Stimulated activated CD8-positive, alpha-beta memory T cell treated with anti-CD3 and anti-CD28 coated beads, Interleukin-4, amount 100 ng/mL, for 1 hour (primary cell): ENCODE results near the gene CMSS1.

ENCODE experiments used
- DNase-seq, 2 donors: peaks; one replicate each; pipeline ENCODE4 v3.0.0-alpha.2; 2020; ENCODE audit warnings: low read depth in 2 of 2, low spot score in 1 of 2

The CMSS1 gene

DNA sequence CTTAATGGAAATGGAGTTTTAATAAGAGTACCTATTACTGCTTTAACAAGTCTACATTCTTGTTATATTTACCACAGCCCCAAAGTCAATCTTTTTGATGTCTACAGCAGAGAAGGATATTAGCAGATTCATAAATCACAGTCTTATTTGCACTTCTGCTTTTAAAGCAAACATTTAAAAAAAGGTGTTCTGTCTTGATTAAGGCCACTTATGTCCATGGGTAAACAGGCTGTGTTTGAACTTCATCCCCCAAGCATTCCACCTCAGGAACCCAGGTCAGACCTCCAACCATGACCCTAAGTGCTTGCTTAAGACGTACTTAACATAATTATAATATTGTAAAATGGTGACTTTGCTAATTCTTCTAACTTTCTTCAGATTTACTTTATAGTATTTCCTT is 113.4 kb downstream of the CMSS1 start:
- DNase-seq, result no peak

DNA sequence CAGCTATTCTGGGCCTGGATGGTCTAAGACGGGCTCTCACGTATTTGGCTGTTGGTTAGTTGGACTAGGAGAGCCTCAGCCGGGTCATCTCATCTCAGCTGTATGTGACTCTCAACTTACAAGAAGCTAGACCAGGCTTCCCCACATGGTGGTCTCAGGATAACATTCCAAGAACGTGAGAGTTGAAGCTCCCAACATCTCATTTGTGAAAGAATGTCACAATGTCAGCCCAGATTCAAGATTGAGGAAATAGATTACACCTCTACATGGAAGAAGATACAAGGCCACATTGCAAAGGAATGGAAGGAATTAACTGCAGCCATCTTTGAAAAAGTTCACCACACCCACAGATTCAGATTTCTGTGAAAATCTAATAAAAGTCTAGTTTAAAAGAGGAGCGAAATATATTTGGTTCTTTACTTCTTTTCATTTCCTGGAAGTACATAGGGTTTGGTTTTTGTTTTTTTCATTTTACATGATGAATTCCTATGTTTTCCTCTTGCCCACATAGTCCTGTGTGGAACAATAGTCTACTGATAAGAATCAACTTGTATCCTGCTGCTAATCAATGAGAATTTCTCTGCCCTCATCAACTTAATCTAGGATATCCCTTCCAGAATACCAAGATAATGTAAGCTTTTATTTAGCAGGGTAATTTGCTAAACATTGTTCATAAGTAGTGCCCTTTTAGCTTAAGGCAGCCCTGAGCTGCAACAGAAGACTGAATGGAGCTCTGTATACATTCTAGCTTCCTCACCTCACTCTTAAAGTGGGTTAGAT is 116.5 kb downstream of the CMSS1 start:
- DNase-seq, result no peak

DNA sequence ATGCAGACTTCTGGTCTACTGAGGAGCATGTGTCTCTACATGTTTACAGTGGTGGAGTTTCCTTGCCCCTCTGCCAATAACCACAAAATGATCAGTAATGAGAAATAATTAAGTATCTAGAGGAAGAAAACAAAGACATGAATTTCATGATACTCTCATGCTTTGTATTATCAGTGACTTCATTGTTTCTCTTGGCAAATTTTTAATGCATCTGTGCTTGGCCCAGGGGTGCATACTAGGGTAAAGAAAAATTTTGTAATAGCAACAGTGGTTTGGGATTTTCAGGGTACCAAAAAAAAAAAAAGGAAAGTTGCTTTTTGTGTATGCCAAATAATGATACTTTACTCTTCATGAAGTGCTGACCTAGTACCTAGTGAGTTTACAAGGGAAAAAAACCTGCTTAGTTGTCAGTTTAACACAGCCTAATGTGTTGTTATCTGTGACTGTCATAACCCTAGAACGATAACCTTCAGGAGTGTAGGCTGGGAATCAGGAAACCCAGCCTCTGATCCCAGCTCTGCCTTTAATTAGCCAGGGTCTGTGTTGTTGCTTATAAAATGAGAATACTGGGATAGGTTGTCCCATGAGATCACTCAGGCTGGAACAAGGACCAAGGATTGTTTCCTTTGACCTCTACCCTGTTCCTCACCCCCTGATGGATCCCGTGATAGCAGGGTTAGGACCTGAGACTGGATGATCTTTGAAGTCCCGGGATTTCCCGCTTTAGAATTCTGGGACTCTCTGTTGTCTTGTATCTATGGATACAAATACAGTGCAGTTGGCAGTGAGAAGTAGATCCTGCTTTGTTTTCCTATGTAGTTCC is 117.5 kb downstream of the CMSS1 start:
- no peak for DNase-seq

DNA sequence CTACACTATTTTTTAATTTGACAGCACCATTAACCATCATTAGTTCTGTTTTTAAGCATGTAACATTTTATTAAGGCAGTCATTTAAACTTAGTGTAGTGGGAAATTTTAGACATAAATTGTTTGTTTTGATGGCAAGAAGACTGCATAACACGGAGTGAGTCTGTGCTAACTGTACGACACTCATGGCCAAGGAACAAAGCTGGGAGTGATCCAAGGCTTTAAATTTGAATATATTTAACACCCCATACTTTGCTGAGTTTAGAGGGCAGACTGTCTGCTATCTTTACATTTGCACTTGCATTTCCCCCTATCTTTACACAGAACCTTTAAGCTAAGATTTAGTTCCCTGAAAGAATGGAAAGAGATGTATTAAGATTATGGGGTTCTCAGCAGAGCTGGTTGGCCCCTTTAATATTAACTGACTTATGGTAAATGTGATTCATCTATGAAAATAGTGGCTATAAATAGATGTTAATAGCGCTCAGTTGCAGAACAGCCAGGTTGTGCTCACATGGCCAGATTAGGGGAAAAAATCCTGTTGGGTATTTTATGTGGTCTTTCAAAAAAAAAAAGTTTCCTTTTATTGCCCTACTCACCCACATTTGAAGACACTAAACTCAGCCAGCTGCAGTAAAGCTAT is 120.7 kb downstream of the CMSS1 start:
- DNase-seq, result no peak

DNA sequence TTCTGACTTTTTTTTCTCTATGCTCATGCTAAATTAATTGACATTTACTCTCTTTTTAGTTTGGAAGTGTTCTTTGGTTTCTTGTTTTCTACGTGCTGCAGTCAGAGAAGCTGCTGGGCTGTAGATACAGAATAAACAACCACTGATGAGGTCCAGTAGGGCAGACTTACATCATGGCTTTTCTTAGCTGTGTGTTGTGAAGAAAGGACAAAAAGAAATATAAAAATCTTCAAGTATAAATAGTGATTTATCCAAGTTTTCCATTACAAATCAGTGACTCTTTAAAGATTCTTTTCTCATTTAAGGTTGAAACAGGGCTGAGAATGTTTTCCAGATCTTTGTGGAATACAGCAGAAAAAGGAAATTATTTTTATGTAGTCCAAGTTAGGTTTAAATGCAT is 122.2 kb downstream of the CMSS1 start:
- DNase-seq, result no peak

DNA sequence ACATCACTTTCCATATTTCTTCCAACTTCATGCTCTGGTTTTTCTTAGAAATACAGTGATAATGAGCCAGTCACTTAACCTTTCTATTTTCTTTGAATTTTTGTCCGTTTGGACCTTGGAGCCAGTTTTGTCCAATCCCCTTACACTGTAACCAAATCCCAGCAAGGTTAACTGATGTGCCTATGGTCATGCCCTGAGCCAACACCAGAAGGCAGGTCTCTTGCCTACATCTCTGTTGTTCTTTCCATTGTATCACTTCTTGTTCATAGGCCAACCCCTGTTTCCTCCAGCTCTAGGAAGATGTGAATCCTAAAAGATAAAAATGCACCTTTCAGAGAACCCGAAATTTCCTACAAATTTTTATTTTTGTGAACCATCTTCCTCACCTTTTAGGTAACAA is 122.7 kb downstream of the CMSS1 start:
- no peak for DNase-seq

DNA sequence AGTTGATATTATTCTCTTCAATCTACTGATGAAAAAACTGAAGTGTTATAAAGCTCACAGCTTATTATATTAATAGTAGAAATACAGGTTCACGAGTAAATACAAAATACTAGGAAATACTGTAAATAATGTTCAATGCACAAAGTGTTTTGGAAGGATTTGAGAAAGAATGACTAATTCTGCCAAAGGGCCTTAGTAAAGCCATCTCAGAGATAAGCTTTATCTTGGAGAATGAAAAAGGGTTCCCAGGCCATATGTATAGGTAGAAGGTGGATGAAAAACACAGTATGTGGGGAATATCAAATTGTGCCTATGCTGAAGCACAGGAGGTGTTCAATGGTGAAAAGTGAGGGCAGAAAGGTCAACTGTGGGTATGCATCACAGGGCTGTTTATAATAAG is 123.5 kb downstream of the CMSS1 start:
- DNase-seq, result no peak

DNA sequence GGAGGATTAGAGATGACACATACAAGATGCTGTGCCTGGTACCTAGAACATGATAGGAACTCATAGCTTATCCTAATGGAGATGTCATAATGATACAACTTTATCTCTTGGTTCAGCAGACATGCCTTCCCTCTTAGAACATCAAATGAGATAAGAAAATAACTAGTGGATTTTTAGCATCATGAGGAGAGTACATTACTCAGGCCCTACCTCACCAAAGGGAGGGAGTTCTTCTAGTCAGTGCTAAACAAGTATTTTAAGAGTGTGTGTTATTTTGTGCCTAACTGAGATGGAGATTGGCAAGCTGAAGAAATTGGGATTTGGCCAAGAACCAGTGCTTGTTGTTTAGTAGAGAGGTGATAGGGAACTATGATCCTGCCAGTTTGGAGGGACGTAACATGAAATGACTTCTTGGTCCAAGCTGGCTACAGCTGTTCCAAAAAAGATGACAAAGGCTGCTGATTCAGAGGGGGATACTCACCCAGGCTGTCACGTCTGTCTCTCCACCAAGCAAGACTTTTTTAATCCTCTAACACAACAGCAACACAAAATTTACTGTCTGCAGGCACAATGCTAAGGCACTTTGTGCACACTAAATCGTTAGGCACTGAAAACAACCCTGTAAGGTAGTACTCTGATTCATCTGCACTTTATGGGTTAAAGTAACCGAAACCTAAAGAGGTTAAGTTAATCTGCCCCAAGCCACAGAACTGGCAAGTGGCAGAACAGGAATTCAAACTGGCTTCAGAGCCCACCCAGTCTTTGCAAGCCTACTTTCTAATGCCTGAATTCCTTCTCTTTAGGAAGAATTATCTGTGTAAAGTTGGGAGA is 126.5 kb downstream of the CMSS1 start:
- DNase-seq, result no peak

DNA sequence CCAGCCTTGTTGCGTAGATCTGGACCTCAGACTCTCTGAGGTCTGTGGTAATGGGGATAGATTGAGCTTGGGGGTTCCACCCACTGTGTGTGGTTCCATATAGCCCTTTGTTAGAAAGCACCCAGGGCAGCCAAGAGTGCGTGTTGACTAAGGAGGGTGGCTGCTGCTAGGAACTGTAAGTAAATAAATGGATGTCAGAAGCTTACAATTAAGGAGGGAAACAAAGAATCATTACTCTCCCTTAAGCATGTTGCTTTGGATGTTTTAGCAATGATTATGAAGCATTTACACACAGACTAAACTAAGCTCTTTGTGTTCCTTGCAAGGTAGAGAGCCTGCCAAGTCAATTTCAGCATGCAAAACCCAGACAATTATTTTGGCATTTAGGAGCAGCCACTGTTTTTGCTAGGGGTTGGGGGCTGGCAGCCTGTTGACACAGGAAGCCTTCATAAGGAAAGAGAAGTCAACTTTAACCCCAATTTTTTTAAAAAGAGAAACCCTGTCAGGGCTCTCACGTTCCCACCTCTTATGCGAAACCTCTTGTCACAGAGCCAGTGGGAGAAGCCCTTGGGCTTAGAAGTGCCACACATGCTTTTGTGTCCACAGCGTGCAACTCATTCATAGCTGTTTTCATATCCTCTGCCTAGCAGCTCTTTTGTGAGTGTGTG is 127.8 kb downstream of the CMSS1 start:
- no peak for DNase-seq

DNA sequence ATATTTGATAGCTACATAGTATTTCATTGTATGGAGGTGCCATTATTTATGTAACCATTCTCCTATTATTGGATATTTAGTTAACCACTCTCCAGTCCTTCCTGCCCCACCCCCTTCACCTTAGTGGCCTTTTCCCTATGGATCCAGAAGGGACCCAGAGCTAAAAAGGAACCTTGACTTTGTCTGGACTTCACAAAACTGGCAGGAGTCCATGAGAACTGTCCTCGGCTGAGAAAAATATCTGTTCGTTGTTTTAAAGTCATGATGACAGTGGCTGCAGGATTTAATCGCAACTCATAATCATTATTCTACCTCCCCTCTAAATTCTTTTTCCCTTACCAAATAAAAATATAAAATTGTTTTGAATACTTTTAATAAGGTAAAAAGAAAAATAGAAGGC is 129.7 kb downstream of the CMSS1 start:
- no peak for DNase-seq

DNA sequence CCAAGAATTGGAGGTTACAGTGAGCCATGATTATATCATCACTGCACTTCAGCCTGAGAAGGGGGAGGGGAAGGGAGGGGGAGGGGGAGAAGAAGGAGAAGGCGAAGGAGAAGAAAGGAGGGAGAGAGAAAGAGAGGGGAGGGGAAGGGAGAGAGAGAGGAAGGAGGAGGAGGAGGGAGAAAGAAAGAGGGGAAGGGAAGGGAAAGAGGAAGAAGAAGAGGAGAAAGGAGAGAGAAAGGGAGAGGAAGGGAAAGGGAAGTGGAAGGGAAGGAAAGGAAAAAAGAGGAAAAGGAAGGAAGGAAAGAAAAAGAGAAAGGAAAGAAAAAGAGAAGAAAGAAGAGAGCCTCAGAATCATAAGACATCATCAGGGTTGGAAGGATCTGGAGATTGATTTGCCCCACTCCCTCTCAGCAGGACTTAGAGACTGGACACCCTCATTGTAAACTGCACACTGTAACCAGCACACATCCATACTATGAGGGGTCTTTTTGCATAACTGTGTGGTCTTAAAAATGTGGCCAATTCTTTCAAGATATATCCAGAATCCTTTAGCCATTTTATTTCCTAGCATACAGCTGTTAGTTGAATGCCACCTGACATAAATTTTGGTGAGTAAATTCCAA is 130.9 kb downstream of the CMSS1 start:
- DNase-seq, result no peak

DNA sequence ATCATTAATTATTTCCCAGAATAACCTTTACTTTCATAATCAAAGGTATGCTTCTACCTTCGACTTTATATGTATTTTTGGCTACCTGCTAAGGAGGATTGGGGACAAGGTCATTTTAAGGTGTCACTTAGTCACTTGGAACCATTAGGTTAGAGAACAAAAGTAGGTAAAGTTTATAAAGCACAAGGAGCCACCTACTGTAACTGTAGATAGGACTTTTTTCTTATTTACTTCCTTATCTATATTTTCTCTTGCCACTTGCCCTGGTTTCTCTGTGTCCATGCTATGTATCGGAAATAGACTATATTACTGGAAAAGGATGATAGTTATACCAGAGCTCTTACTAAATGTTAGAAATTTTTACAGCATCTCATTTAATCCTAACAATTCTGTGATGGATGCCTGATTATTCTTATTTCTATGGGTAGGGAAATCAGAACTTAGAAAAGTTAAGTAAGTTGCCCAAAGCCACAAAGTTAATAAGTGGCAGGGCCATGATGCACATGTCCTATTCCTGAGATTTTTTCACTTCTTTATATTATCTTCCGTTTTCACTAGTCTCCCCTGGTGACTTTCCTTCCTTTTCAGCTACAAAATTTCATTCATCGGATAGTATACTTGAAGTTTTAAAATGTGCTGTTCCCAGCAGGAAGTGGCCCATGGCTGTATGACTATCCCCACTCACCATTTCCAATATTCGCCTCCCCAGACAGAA is 132.5 kb downstream of the CMSS1 start:
- DNase-seq, result no peak

DNA sequence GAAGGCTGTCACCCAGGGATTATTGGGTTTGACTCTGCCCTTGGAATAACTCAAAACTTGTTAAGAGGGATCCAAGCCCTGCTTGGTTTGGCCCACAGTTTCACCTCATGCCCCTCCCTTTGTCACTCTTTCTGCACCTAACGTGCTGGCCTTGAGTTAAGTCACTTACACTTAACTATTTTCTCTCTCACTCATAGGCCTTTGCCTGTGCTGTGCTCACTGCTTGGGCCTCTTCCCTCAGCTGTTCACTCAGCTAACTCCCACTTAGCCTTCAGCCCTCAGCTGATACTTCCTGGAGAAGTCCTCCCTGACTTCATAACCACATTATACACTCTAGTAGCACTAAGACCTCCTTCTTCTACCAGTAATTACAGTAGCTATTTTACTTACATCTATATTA is 133.3 kb downstream of the CMSS1 start:
- DNase-seq, result no peak

DNA sequence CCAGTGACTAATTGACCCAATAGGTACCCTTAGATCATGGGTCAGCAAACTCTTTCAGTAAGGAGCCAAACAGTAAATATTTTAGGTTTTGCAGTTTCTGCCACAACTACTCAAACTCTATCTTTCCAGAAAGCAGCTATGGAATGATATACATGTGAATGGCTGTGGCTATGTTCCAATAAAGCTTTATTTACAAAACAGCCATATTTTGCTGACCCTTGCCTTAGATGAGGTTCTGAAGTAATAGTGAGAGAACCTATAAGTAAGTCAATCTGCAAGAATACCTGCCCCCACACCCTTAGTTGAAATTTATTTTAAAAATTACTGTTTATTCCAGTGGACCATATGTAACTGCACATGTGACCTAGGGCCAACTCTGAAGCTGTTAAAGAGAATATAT is 134.0 kb downstream of the CMSS1 start:
- no peak for DNase-seq

DNA sequence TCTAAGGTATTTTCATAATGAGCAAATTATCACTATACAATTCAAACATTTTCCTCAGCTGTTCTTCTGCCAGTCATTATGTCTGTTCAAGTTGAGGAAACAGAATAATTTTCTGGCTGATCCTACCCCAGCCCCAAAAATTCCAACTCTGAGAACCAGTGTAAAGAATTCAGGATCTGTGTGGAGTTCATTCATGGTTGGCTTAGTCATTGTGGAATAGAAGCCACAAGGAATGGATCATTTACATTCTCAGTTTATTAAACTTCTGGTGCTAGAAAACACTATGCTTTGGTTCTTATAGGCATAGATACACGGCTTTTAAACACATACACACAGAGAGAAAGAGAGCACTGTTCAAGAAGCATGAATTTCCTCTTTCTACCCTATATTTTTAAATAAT is 134.6 kb downstream of the CMSS1 start:
- DNase-seq, result no peak

DNA sequence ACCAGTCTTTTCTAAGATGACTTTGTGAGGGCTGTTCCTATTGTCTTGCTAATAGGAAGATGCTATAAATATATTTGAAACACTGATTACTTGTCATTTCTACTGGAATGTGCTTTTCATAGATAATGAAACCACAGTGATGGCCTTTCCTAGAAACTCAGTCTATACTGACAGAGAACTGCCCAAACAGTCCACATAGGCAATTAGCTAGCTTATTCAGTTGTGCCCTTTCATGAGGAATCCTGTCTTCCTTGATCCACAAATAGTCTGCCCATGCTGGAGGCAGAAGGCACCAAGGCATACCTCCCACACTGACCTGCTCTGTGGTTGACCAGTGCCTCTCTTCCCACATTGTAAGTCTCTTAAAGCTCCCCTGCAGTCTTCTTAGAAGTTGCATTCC is 135.9 kb downstream of the CMSS1 start:
- no peak for DNase-seq

DNA sequence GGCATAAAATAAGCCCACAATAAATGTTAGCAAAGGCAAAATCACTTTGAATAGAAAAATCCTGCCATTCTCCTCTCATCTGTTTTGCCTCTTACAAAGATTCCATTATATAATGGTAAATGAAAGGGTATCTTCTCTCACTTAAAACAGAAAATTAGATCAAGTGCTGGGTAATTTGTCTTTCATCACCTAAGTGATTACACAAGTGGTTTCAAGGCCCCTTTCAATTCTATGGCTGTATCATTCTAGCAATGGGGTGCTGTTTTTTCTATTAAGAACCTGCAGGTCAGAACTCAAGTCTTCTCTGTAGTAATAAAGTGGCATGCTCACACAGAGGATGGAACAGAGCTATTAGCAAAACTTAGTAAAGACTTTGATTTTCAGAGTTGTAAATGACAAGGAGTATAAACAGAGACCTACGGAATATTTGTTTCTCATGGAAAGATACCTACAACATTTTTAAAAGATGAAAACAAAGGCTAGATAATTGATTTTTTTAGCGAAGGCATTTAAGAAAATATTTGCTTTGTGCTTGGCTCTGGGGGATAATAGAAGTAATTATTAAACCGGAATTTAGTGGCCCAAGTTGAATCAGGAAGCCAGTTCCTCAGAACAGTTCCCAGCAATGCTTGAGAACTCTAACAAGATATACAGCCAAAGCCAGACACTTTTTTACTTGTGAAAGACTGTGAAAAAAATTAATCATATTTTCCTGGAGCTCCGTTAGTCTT is 137.4 kb downstream of the CMSS1 start:
- DNase-seq, result no peak

DNA sequence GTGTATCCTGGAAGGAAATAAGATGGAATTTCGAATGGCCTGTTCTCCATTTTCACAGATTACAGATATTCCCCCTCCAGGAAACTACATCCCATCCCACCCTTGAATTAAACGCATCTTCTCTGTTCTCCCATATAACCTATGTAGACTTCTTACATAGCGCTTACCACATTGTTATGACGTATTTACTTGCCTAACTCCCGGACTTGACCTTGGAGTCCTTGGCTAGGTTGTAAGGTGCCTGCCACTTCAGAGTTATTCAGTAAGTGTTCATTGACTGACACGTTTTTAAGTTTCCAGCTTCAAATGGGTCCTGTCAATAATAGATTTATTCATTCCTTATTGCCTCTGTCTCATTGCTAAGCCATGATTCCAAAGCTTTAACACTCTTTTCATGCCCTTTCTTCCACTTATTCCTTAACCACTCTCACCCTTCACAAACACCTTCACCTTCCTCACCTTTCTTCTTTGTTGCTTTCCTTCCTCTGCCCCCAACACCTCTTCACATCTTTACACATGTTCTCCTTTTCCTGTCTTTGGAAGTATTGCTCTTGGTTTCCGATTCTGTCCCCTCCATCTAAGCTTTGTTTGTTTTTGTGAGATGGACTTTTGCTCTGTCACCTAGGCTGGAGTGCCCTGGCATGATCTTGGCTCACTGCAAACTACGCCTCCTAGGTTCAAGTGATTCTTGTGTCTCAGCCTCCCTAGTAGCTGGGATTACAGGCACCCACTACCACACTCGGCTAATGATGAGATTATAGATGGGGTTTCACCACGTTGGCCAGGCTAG is 138.3 kb downstream of the CMSS1 start:
- no peak for DNase-seq
